Stimulated activated CD8-positive, alpha-beta memory T cell treated with anti-CD3 and anti-CD28 coated beads, Interleukin-15, amount 100 ng/mL, for 4 hours (primary cell): ENCODE data around the gene TWIST2.

Experiments used
- DNase-seq, 2 donors: peaks; one replicate each; pipeline ENCODE4 v3.0.0-alpha.2; 2020; ENCODE audit warnings: low read depth in 2 of 2

TWIST2 gene

GRCh38 chr2:238856713-238857567 lies 9.1 kb downstream of the TWIST2 start:
- no peak for DNase-seq

GRCh38 chr2:238857959-238858358 lies 10.1 kb downstream of the TWIST2 start:
- DNase-seq = no peak

GRCh38 chr2:238859636-238860347 lies 11.9 kb downstream of the TWIST2 start:
- no peak for DNase-seq

- no peak for DNase-seq
Observed at GRCh38 chr2:238861013-238861730, 13.3 kb downstream of the TWIST2 start.

GRCh38 chr2:238861766-238862315 lies 14.0 kb downstream of the TWIST2 start:
- DNase-seq = no peak

- no peak for DNase-seq
Observed at GRCh38 chr2:238862701-238863100, 14.8 kb downstream of the TWIST2 start.

- DNase-seq = no peak
Observed at GRCh38 chr2:238863231-238863630, 15.3 kb downstream of the TWIST2 start.

- no peak for DNase-seq
Observed at GRCh38 chr2:238863749-238864206, 15.9 kb downstream of the TWIST2 start.

- no peak for DNase-seq
Observed at GRCh38 chr2:238864207-238865014, 16.5 kb downstream of the TWIST2 start.

GRCh38 chr2:238865015-238865719 lies 17.3 kb downstream of the TWIST2 start:
- no peak for DNase-seq

GRCh38 chr2:238865744-238866355 lies 18.0 kb downstream of the TWIST2 start:
- DNase-seq = no peak

- no peak for DNase-seq
Observed at GRCh38 chr2:238866656-238867277, 18.9 kb downstream of the TWIST2 start.

- no peak for DNase-seq
Observed at GRCh38 chr2:238868067-238868524, 20.2 kb downstream of the TWIST2 start.

GRCh38 chr2:238868616-238869292 lies 20.9 kb downstream of the TWIST2 start:
- no peak for DNase-seq

- no peak for DNase-seq
Observed at GRCh38 chr2:238869293-238870124, 21.6 kb downstream of the TWIST2 start.

GRCh38 chr2:238870261-238870660 lies 22.4 kb downstream of the TWIST2 start:
- no peak for DNase-seq

- DNase-seq = no peak
Observed at GRCh38 chr2:238872026-238872425, 24.1 kb downstream of the TWIST2 start.
